Activated naive CD4-positive, alpha-beta T cell treated with anti-CD3 and anti-CD28 coated beads, Interleukin-2, amount 50 U/mL, for 72 hours (primary cell): ENCODE measurements around the gene GFRAL. TPM values are rescaled to one million over a fixed set of nuclear protein-coding genes. Genes with fewer than 3 reads are reported as not detected.
"Not testable (repeated sequence)": the region's sequence is repeated elsewhere in the genome, so short reads cannot be mapped to it uniquely, and the experiment has no call there.

Experiments used
- ATAC-seq, 2 donors: fragments of 150-1000 bp; cut with Tn5 transposase; 2 replicates each; pipeline ENCODE4 v1.10.0; 2021; ENCODE audit warnings: mild to moderate bottlenecking in 2 of 2, moderate library complexity in 2 of 2
- DNase-seq, 2 donors: peaks; one replicate each; pipeline ENCODE4 v3.0.0; 2021 to 2022; ENCODE audit warnings: low spot score in 2 of 2
- H3K27ac Mint-ChIP-seq, 2 donors: one replicate each; pipeline ENCODE4 v1.8.0; 2022; ENCODE audit warnings: mild to moderate bottlenecking in 2 of 2, mixed read lengths in 2 of 2
- H3K36me3 Mint-ChIP-seq, 2 donors: one replicate each; pipeline ENCODE4 v1.8.0; 2022; ENCODE audit warnings: mixed read lengths in 2 of 2
- H3K9me3 Mint-ChIP-seq, 2 donors: one replicate each; pipeline ENCODE4 v1.8.0; 2022; ENCODE audit warnings: mixed read lengths in 2 of 2
- total RNA-seq, 2 donors: library from RNA; stranded (reverse); gene quantifications; one replicate each; pipeline ENCODE4 v1.2.3, GENCODE V29; 2022

The GFRAL gene, protein sequence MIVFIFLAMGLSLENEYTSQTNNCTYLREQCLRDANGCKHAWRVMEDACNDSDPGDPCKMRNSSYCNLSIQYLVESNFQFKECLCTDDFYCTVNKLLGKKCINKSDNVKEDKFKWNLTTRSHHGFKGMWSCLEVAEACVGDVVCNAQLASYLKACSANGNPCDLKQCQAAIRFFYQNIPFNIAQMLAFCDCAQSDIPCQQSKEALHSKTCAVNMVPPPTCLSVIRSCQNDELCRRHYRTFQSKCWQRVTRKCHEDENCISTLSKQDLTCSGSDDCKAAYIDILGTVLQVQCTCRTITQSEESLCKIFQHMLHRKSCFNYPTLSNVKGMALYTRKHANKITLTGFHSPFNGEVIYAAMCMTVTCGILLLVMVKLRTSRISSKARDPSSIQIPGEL
- not detected for total RNA-seq

DNA sequence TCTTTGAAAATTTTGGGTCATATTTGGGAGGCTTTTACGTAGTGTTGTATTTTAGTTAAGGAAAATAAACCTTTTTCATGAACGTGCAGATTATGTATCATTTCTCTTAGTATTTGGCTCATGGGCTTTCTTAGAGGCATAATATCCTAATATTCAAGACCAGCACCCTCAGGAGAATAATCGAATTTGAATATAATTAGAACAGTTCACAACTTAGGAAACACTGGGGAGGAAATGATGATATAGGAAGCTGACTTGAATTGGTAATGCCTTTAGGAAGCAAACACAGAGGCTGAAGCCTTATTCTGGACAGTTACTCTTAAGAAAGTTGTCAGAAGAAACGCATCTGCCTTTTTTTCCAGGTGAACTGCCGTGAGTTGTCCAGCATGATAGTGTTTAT is at the start of gene GFRAL:
TSS of gene GFRAL (plus strand) at position 301 of the 400 bp plus-strand sequence. CDS start at position 387, 86 bp downstream.
- no peaks in the 10 kb centered on the region for H3K36me3 Mint-ChIP-seq
- H3K9me3 Mint-ChIP-seq: peaks cover 6 to 18% of the 10 kb centered on the region in 2 donors
- DNase-seq: no peak
- no peak for ATAC-seq
- no peak within 1 kb of the TSS for H3K27ac Mint-ChIP-seq

DNA sequence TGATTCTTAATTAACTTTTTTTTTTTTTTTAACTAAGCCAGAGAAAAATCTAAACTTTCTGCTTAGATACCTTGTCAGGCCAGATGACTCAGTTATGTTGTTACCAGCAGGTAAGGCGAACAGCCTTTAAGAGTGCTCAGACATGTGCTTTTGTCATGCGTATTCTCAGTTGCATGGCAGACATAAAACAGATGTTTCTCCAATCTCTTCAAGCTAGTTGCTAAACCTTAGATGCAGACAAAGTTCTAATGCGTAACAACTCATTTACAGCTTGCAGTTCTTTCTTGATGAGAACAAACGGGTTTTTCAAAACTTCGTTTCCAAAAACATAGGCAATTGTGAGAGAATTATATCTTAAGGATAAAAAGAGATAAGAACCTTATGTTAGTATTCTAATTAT is 49.6 kb upstream of the GFRAL start:
- Mint-ChIP-seq H3K27ac (no peak overlapping the region), H3K9me3 (no peaks in the 10 kb centered on the region), H3K36me3 (no peaks in the 10 kb centered on the region)
- DNase-seq (no peak), ATAC-seq (no peak)

DNA sequence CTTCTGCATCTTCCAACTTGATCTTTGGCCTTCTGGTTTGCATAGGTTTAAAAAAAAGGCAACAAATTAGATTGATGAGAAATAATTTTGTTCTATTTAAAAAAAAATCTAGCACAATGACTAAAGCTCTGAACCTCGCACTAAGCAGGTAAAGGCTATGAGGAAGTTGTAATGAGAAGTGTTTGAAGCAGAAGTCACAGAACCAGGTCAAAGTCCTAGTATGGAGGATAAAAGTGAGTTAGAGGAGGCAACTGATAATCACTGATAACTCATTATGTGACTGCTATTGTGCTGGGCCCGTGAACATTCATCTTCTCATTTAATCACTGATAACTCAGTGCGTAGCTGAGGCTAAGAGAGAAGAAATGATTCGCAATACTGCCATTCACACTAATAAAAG is 46.1 kb upstream of the GFRAL start:
- Mint-ChIP-seq H3K27ac (no peak overlapping the region), H3K9me3 (no peaks in the 10 kb centered on the region), H3K36me3 (no peaks in the 10 kb centered on the region)
- DNase-seq (no peak), ATAC-seq (no peak)

DNA sequence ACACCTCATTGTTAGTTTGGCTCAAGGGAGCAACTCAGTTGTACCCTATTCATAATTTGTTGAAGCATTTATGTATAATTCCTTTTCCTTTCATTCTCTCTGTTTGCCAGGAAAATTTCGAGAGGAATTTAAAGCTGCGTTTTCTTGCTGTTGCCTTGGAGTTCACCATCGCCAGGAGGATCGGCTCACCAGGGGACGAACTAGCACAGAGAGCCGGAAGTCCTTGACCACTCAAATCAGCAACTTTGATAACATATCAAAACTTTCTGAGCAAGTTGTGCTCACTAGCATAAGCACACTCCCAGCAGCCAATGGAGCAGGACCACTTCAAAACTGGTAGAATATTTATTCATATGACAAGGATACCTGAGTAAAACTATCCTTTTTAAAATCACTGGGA is 45.2 kb upstream of the GFRAL start:
- Mint-ChIP-seq H3K9me3 (no peaks in the 10 kb centered on the region), H3K27ac (no peak overlapping the region), H3K36me3 (no peaks in the 10 kb centered on the region)
- ATAC-seq (no peak), DNase-seq (no peak)

DNA sequence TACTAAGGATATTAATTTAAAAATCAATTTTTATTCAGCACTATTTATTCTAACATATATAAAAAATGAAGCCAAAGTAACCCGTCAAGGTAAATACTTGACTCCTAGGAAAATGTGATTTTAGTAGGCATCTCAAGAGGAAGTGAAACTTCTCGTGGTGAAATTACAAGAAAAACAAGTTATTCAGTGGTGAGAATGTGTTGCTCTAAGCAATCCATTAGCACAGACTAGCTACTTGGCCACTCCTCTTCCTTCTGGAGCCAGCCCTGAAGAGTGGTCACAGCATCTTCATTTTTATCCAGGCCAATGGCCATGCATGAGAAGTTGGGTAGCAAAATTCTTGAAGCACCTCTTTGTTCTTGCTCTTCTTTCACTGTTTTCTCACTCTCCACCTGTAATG is 40.4 kb upstream of the GFRAL start:
- H3K9me3 Mint-ChIP-seq: peaks cover 9 to 10% of the 10 kb centered on the region in 2 donors
- ATAC-seq: no peak
- no peaks in the 10 kb centered on the region for H3K36me3 Mint-ChIP-seq
- no peak overlapping the region for H3K27ac Mint-ChIP-seq
- DNase-seq: no peak

DNA sequence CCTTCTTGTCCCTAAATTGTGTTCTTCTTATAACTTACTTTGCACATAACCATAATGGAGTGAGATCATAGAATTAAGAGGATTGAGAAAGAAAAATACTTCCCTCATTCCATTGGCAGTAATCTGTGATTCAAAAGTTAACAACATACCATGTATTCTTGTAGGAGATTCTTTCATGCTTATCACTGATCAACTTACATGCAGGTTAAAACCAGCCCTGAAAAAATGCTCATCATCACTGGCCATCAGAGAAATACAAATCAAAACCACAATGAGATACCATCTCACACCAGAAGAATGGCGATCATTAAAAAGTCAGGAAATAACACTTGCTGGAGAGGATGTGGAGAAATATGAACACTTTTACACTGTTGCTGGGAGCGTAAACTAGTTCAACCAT is 36.5 kb upstream of the GFRAL start:
- Mint-ChIP-seq H3K9me3 (peaks cover 10 to 17% of the 10 kb centered on the region in 2 donors), H3K36me3 (no peaks in the 10 kb centered on the region), H3K27ac (no peak overlapping the region)
- ATAC-seq (no peak), DNase-seq (no peak)

DNA sequence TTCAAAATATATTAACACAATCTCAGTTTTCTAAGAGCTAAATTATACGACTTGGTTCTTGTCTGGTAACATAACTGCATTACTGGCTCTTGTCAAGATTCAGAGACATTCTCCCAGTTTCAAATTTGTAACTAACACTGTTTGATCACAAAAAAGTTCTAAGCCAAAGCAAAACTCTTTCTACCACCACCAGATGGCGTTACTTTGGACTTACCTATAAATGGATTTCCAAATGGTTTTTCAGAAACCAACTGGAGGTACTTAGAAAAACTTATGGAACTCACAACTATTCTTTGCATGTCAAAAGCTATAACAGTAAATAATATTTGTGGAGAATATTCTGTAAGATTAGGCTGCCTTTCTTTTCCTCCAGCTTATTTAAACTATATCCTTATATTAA is 34.2 kb upstream of the GFRAL start:
- no peak for DNase-seq
- no peaks in the 10 kb centered on the region for H3K36me3 Mint-ChIP-seq
- H3K9me3 Mint-ChIP-seq: peaks cover 18 to 24% of the 10 kb centered on the region in 2 donors
- ATAC-seq: no peak
- H3K27ac Mint-ChIP-seq: no peak overlapping the region

DNA sequence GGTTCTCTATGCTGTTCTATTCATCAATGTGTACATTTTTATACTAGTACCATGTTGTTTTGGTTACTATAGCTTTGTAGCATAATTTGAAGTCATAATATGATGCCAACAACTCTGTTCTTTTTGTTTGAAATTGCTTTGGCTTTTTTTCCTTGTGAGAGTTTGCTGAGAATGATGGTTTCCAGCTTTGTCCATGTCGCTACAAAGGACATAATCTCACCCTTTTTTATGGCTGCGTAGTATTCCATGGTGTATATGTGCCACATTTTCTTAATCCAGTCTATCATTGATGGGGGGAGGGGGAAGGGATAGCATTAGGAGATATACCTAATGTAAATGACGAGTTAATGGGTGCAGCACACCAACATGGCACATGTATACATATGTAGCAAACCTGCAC is 30.1 kb upstream of the GFRAL start:
- H3K27ac Mint-ChIP-seq, H3K36me3 Mint-ChIP-seq, ATAC-seq, DNase-seq: not testable (repeated sequence)
- peaks cover 9 to 27% of the 10 kb centered on the region in 2 donors for H3K9me3 Mint-ChIP-seq

DNA sequence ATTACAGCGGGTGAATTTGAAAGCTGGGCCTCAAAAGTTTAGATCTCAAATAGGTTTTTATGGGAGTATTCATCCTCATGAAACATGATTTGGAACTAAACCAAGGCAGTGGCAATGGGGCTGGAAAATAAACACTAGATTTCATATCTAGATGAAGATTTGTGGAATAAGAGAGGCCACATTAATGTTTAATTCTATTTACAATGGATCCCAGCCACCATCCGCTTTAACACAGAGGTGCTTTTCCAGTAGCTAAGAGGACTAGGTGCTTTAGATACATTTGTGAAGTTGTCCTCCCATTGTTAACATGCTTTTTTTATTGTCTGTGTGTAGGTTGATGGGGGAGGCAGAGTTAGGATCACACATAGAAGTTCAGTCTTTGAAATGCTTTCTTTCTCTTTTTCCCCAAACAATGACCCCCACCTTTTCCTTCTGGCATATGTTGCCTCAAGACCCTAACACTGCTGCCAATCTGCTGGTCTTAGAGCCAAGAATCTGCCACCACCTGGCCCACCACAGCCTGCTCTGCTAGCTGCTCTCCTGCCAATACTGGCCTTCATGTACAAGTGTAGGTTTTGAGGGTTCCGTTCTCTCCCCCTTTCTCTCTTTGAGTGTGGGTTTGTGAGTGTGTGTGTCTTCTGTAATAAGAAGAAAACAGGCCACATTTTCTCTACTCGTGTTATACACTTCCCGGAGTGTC is 27.8 kb upstream of the GFRAL start:
- H3K36me3 Mint-ChIP-seq: no peaks in the 10 kb centered on the region
- no peak for DNase-seq
- no peak overlapping the region for H3K27ac Mint-ChIP-seq
- ATAC-seq: no peak
- peaks cover 20 to 22% of the 10 kb centered on the region in 2 donors for H3K9me3 Mint-ChIP-seq

DNA sequence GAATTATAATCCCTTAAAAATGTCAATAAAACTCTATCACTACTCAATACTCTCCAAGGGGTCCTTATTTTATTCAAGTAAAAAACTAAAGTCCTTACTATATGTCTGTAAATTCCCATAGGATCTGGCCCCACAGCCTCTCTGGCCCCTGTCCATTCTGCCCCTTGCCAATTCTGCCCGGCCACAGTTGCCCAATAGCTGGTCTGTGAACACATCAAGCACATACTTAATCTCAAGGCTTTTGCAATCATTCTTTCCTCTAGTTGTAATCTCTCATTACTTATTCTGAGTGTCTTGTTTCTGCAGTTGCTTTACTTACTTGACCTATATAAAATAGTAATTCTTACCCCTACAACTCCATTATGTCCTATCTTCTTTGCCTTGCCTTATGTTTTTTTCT is 22.5 kb upstream of the GFRAL start:
- ATAC-seq (no peak), DNase-seq (no peak)
- H3K9me3 Mint-ChIP-seq: peaks cover 23 to 32% of the 10 kb centered on the region in 2 donors
- H3K36me3 Mint-ChIP-seq: no peaks in the 10 kb centered on the region
- H3K27ac Mint-ChIP-seq: no peak overlapping the region

DNA sequence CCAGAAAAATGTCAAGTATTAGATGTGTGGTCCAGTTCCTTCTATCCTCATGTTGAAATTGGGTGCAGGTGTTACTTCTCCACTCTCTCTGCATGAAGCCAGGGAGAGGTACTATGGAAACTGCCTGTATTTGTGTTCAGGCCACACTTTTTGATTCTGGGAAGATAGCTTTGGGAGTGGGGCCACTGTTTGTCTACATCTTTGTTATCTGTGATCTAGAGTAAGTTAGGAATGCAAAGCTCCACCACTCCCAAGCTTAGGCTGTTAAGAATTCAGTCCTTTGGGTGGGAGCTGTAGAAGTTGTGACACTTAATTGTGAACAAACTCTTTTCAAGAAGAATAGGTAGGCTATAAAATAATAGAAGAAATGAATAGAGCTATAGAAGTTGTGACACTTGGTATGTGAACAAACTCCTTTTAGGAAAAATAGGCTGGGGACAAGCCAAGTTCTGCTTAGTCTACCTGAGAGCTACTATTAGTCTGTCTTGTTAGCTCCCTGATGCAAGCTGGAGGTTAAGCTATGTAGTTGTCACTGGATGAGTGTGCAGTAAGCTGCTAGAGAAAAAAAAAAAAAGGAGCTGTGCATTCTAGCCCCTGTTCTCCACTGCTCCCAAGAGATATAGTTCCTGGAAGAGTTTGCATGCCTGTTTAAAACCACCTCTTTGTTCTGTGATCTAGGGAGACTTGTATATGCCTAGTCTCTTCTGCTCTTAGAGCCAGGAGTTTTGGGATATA is 7.1 kb upstream of the GFRAL start:
- Mint-ChIP-seq H3K9me3 (peaks cover 20 to 31% of the 10 kb centered on the region in 2 donors), H3K27ac (no peak overlapping the region), H3K36me3 (no peaks in the 10 kb centered on the region)
- ATAC-seq (no peak), DNase-seq (no peak)

DNA sequence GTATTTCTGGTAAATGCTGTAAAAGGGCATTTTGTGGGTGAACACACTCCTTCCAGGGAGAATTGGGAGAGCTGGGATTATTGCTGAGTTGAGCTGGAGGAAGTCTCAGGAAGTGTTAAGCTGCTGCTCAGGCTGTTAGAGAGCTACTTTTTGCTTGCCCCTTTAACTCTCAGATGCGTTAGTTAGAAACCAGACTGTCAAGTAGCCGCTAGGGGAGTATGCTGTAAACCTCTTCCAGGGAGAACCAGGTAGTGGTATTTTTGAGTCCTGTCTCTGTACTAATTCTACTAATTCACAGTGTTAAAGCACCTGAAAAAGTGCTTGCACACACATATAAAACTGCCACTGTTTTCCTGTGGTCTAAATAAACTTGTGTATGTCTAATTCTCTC is 6.6 kb upstream of the GFRAL start:
- Mint-ChIP-seq H3K27ac (no peak overlapping the region), H3K36me3 (no peaks in the 10 kb centered on the region), H3K9me3 (peaks cover 20 to 34% of the 10 kb centered on the region in 2 donors)
- no peak for DNase-seq
- no peak for ATAC-seq

DNA sequence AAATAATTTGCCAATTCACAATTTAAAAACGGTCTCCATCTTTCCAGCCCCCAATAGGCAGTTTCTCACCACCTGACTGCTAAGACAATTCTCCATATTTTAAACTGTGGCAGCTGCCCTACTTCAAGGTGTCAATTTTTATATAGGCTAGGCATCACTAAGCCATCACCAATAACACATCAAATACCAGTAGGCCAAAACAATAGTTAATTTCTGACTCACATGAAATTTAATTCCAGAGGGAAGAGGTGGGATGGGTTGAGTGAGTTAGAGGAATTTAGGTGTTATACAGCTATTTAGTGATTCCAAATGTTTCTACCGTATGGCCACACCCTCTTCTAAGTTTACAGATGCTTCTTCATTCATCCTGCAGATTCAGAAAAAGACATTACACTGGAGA is 49.9 kb downstream of the GFRAL start:
- DNase-seq: no peak
- no peaks in the 10 kb centered on the region for H3K36me3 Mint-ChIP-seq
- H3K27ac Mint-ChIP-seq: no peak overlapping the region
- H3K9me3 Mint-ChIP-seq: peaks cover 15 to 33% of the 10 kb centered on the region in 2 donors
- no peak for ATAC-seq

DNA sequence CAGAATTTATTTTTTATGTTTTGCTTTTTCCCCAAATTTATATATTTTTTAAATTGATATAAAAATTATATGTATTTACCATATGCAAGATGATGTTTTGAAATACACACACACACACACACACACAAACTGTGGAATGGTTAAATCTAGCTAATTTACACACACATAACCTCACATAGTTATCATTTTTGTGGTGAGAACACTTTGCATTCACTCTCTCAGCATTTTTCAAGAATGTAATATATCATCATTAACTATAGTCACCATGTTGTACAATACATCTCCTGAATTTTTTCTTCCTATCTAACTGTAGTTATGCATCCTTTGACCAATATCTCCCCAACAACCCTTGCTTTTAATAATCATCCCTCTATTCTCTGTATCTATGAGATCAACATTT is 52.2 kb downstream of the GFRAL start:
- ATAC-seq: no peak
- H3K27ac Mint-ChIP-seq: no peak overlapping the region
- H3K36me3 Mint-ChIP-seq: no peaks in the 10 kb centered on the region
- H3K9me3 Mint-ChIP-seq: peaks cover 13 to 22% of the 10 kb centered on the region in 2 donors
- DNase-seq: no peak

DNA sequence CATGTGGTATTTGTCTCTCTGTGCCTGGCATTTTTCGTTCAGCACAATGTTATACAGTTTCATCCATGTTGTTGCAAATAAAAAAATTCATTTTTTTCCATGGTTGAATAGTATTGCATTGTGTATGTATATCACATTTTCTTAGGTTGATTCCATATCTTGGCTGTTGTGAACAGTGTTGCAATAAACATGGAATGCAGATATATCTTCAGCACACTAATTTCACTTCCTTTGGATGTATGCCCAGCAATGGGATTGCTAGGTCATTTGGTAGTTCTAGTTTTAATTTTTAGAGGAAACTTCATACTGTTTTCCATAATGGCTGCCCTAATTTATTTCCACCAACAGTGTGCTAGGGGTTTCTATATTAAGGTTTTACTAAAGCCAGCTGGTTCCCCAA is 52.6 kb downstream of the GFRAL start:
- DNase-seq (no peak), ATAC-seq (no peak)
- no peaks in the 10 kb centered on the region for H3K36me3 Mint-ChIP-seq
- no peak overlapping the region for H3K27ac Mint-ChIP-seq
- peaks cover 9 to 18% of the 10 kb centered on the region in 2 donors for H3K9me3 Mint-ChIP-seq

DNA sequence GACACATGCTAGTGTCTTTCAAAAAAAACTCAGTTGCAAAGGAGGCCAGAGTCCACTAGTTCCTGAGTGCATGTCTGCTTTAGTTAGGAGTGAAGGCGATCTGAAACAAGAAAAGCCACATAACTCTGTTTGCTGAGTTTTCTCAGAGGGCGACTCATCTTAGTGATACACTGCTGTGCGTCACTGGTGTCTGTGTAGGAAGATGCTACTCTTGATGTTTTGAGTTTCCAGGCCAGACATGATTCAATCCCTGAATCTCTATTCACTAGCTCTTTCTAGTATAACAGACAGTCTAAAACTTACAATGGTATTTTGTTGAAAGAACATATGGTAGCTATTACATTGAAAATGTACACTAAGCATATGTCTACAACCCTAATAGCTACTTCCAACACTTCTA is 60.9 kb downstream of the GFRAL start:
- H3K9me3 Mint-ChIP-seq: peaks cover 16 to 22% of the 10 kb centered on the region in 2 donors
- no peaks in the 10 kb centered on the region for H3K36me3 Mint-ChIP-seq
- no peak for DNase-seq
- H3K27ac Mint-ChIP-seq: no peak overlapping the region
- no peak for ATAC-seq

DNA sequence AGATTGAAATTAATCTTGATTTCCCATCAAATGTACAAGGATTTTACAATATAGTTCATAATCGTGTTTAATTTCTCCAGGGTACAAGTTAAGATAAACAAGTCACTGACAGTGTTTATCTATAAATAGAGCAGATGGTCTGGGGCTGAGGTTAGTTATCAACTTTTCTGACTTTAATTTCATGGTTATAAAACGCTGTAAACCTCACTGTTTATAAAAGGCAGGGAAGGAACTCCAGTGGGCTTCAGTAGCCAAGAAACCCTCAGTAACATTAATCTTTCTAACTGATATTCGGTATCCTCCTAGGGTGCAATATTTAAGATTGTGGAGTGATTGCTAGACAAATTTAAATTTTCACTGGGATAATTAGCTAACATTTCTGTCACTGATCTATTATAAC is 68.6 kb downstream of the GFRAL start:
- H3K27ac Mint-ChIP-seq: no peak overlapping the region
- DNase-seq: no peak

More for the DNA sequence above, 68.6 kb downstream of the GFRAL start:
- peaks cover 14 to 20% of the 10 kb centered on the region in 2 donors for H3K9me3 Mint-ChIP-seq
- no peak for ATAC-seq
- no peaks in the 10 kb centered on the region for H3K36me3 Mint-ChIP-seq
